Suppressor macrophage (primary cell): ENCODE measurements around the gene FOXRED2.
"Not testable (repeated sequence)": the region's sequence is repeated elsewhere in the genome, so short reads cannot be mapped to it uniquely, and the experiment has no call there.

Source experiments
- DNase-seq, 4 experiments: peaks; one replicate each; pipeline ENCODE4 v3.0.0-alpha.2; 2020 to 2022

Gene FOXRED2

GRCh38 chr22:36469094-36469710 is 37.6 kb downstream of the FOXRED2 start:
- DNase-seq = no peak

- peak; percentile 57 to 78 (median 66) for DNase-seq
These were observed 38.9 kb downstream of the FOXRED2 start for GRCh38 chr22:36467946-36468345.

- DNase-seq = no peak
These were observed 39.6 kb downstream of the FOXRED2 start for GRCh38 chr22:36467042-36467810.

GRCh38 chr22:36466258-36466657 is 40.6 kb downstream of the FOXRED2 start:
- DNase-seq = no peak

- DNase-seq = no peak
These were observed 41.4 kb downstream of the FOXRED2 start for GRCh38 chr22:36465232-36466021.

- no peak for DNase-seq
These were observed 42.1 kb downstream of the FOXRED2 start for GRCh38 chr22:36464715-36465231.

GRCh38 chr22:36463783-36464184 is 43.1 kb downstream of the FOXRED2 start:
- no peak for DNase-seq

- no peak for DNase-seq
These were observed 44.9 kb downstream of the FOXRED2 start for GRCh38 chr22:36461665-36462649.

GRCh38 chr22:36460202-36460601 is 46.6 kb downstream of the FOXRED2 start:
- DNase-seq = no peak

GRCh38 chr22:36457688-36458450 is 49.0 kb downstream of the FOXRED2 start:
- DNase-seq = no peak

- DNase-seq = peak in 1 of 4 experiments; percentile 36
These were observed 50.4 kb downstream of the FOXRED2 start for GRCh38 chr22:36456464-36456845.

- DNase-seq = no peak
These were observed 51.0 kb downstream of the FOXRED2 start for GRCh38 chr22:36455571-36456463.

- peak; percentile 71 to 92 (median 78) for DNase-seq
These were observed 51.8 kb downstream of the FOXRED2 start for GRCh38 chr22:36454916-36455570.

- no peak for DNase-seq
These were observed 52.9 kb downstream of the FOXRED2 start for GRCh38 chr22:36453855-36454378.

GRCh38 chr22:36452978-36453607 is 53.7 kb downstream of the FOXRED2 start:
- DNase-seq = not testable (repeated sequence)

- DNase-seq = no peak
These were observed 54.4 kb downstream of the FOXRED2 start for GRCh38 chr22:36452250-36452977.

- DNase-seq = not testable (repeated sequence)
These were observed 55.9 kb downstream of the FOXRED2 start for GRCh38 chr22:36450923-36451322.

- peak in 1 of 4 experiments; percentile 31 for DNase-seq
These were observed 57.2 kb downstream of the FOXRED2 start for GRCh38 chr22:36449596-36450175.
